Endothelial cell of umbilical vein (primary cell): Measurements from ENCODE around the gene PLPP7. TPM values are rescaled to one million over a fixed set of nuclear protein-coding genes. Genes with fewer than 3 reads are reported as not detected.
A peak's percentile ranks its signal among the peaks of the same experiment; 100 is the strongest.

Source experiments
- BruUV-seq: library from RNA; stranded (reverse); fragments of 400-500 nt; replicated peaks from 2 replicates; lab custom pipeline; 2021; lab: Mats Ljungman, UMichigan
- CTCF ChIA-PET: fragments of 300-600, 350-600 bp; sonication (Branson Sonifier 250); formaldehyde crosslinking; loops from one replicate; lab custom pipeline; 2021; ENCODE audit warnings: antibody characterized with exemption, inconsistent platforms; lab: Charles Lee
- POLR2A ChIA-PET: fragments of 300-600, 350-600 bp; sonication (Branson Sonifier 250); formaldehyde crosslinking; loops from one replicate; lab custom pipeline; 2021; ENCODE audit warnings: antibody characterized with exemption, inconsistent platforms; lab: Charles Lee
- DNase-seq: peaks from one replicate; pipeline ENCODE4 v3.0.0-alpha.2; 2011; ENCODE audit warnings: low read depth, low spot score
- FAIRE-seq: peaks from 2 replicates; lab custom pipeline; 2011; peaks lifted over from hg19 to GRCh38; lab: Jason Lieb, UNC
- H2AFZ ChIP-seq: 2 replicates; pipeline ENCODE4 v1.6.0; 2012; ENCODE audit warnings: low read depth, low read length, control low read depth, inconsistent platforms
- H3K27ac ChIP-seq: 2 replicates; pipeline ENCODE4 v1.5.1; 2011; ENCODE audit warnings: low read depth, mild to moderate bottlenecking, control low read depth, low read length, moderate library complexity; ENCODE audit not compliant: insufficient read depth
- H3K27me3 ChIP-seq, 2 experiments: 2 replicates each; pipeline versions ENCODE4 v1.6.0 to v1.6.1; 2011; ENCODE audit warnings: low read length in 2 of 2, mixed read lengths in 1 of 2; ENCODE audit not compliant: control insufficient read depth in 2 of 2, insufficient read depth in 2 of 2
- H3K36me3 ChIP-seq, 2 experiments: 2 replicates in 1 of 2; 3 replicates in 1 of 2; pipeline ENCODE4 v1.5.1; 2011; ENCODE audit warnings: low read length in 2 of 2, mild to moderate bottlenecking in 1 of 2, moderate library complexity in 1 of 2; ENCODE audit not compliant: control insufficient read depth in 2 of 2, insufficient read depth in 2 of 2; ENCODE audit errors: extremely low read depth in 1 of 2
- H3K4me1 ChIP-seq: 3 replicates; pipeline ENCODE4 v1.5.1; 2011; ENCODE audit warnings: mild to moderate bottlenecking, low read length; ENCODE audit not compliant: control insufficient read depth, insufficient read depth; ENCODE audit errors: extremely low read depth
- H3K4me2 ChIP-seq: 2 replicates; pipeline ENCODE4 v1.6.1; 2011; ENCODE audit warnings: low read length, control low read depth, mixed read lengths; ENCODE audit not compliant: insufficient read depth
- H3K4me3 ChIP-seq, 3 experiments: fragments of 200-600 bp in 1 of 3; sonication (generic), shearing (Covaris generic) in 1 of 3; replicated peaks in 1 of 3; 2 replicates each; pipeline ENCODE4 v1.5.1; 2011 to 2016; ENCODE audit warnings: control low read depth in 3 of 3, low read length in 3 of 3, mild to moderate bottlenecking in 2 of 3, inconsistent platforms in 1 of 3, low read depth in 1 of 3, moderate library complexity in 1 of 3; ENCODE audit not compliant: insufficient read depth in 1 of 3
- H3K79me2 ChIP-seq: 2 replicates; pipeline ENCODE4 v1.6.0; 2012; ENCODE audit warnings: low read length, inconsistent platforms; ENCODE audit not compliant: control insufficient read depth, insufficient read depth
- H3K9ac ChIP-seq: replicated peaks from 2 replicates; pipeline ENCODE3; 2011; ENCODE audit warnings: low read length, control low read depth; ENCODE audit not compliant: insufficient read depth; ENCODE audit errors: extremely low read depth
- H3K9me1 ChIP-seq: replicated peaks from 3 replicates; pipeline ENCODE4 v1.6.0; 2011; ENCODE audit warnings: mild to moderate bottlenecking, low read length; ENCODE audit not compliant: control insufficient read depth, insufficient read depth; ENCODE audit errors: extremely low read depth
- H3K9me3 ChIP-seq: replicated peaks from 2 replicates; pipeline ENCODE4 v1.5.1; 2012; ENCODE audit warnings: low read length, inconsistent platforms; ENCODE audit not compliant: control insufficient read depth, insufficient read depth
- H4K20me1 ChIP-seq: replicated peaks from 2 replicates; pipeline ENCODE3; 2011; ENCODE audit warnings: mild to moderate bottlenecking, low read length; ENCODE audit not compliant: control insufficient read depth, insufficient read depth; ENCODE audit errors: extremely low read depth
- CTCF ChIP-seq, 2 donors: IDR thresholded peaks; 1 replicate in 1 of 2; 2 replicates in 1 of 2; pipeline ENCODE4 v1.5.1; 2011; ENCODE audit warnings: low read length in 2 of 2, mild to moderate bottlenecking in 2 of 2, moderate library complexity in 2 of 2, control low read depth in 1 of 2, inconsistent platforms in 1 of 2, low read depth in 1 of 2; ENCODE audit not compliant: insufficient read depth in 1 of 2; ENCODE audit errors: extremely low read depth in 1 of 2
- EZH2 ChIP-seq: IDR thresholded peaks from 2 replicates; pipeline ENCODE4 v1.6.1; 2012; ENCODE audit warnings: borderline replicate concordance, low read depth, mild to moderate bottlenecking, moderate library complexity, low read length, inconsistent platforms; ENCODE audit not compliant: severe bottlenecking
- FOS ChIP-seq: IDR thresholded peaks from 2 replicates; pipeline ENCODE4 v1.6.1; 2011; ENCODE audit warnings: mild to moderate bottlenecking, low read length, moderate library complexity, borderline replicate concordance; ENCODE audit not compliant: insufficient read depth
- GATA2 ChIP-seq: IDR thresholded peaks from 2 replicates; pipeline ENCODE4 v1.7.0; 2011; ENCODE audit warnings: low read depth, mild to moderate bottlenecking, moderate library complexity, mixed read lengths, low read length; ENCODE audit not compliant: insufficient read length, insufficient read depth
- JUN ChIP-seq: IDR thresholded peaks from 2 replicates; pipeline ENCODE4 v1.6.1; 2011; ENCODE audit warnings: borderline replicate concordance, low read depth; ENCODE audit not compliant: insufficient read length, insufficient read depth
- MAX ChIP-seq: IDR thresholded peaks from 2 replicates; pipeline ENCODE4 v1.6.1; 2011; ENCODE audit not compliant: insufficient read depth, insufficient read length
- MYC ChIP-seq: IDR thresholded peaks from one replicate; pipeline ENCODE4 v1.6.1; 2011; ENCODE audit warnings: mild to moderate bottlenecking, low read depth, low read length
- POLR2A ChIP-seq: IDR thresholded peaks from 2 replicates; pipeline ENCODE4 v1.6.1; 2012; ENCODE audit warnings: low read depth, mild to moderate bottlenecking, control low read depth, low read length
- POLR2AphosphoS5 ChIP-seq: IDR thresholded peaks from 2 replicates; pipeline ENCODE4 v1.6.1; 2012; ENCODE audit warnings: low read depth, mild to moderate bottlenecking, control low read depth, low read length, moderate library complexity; ENCODE audit not compliant: insufficient read depth
- dilution Hi-C: fragments of 300-500 bp; cut with MboI; formaldehyde crosslinking; loops from one replicate; pipeline ENCODE4 v1.15.0; 2019; ENCODE audit warnings: low sequenced_read_pairs; ENCODE audit not compliant: extremely low pct_ligation_motif_present
- intact Hi-C: fragments of 100-400 bp; cut with micrococcal nuclease; formaldehyde crosslinking; loops from one replicate; pipeline ENCODE4 v1.10.0; 2022
- polyA plus RNA-seq, 4 experiments: library from polyadenylated mRNA; depleted of rRNA in 3 of 4; stranded (reverse) in 3 of 4; unstranded in 1 of 4; fragments of >200 nt; gene quantifications; 2 replicates each; pipeline versions ENCODE4 v1.2.1 to v1.2.3, GENCODE V29; 2011 to 2012; ENCODE audit warnings: missing spikeins in 1 of 4
- total RNA-seq: library from RNA; stranded (reverse); gene quantifications from 2 replicates; pipeline ENCODE4 v1.2.3, GENCODE V29; 2021

Gene PLPP7
- total and polyA plus RNA-seq, 2 donors (not counting 3 experiments of a cell fraction or from before 2014, with no cell fraction given) = 2.1 to 2.7 TPM

- TF ChIP-seq EZH2 (no peak), MYC (no peak), JUN (no peak), GATA2 (no peak), CTCF (IDR thresholded peaks at IDR 0.05; ENCODE audit: extremely low read depth in 1 of 2, insufficient read depth in 1 of 2, low read depth in 1 of 2, low read length in 2 of 2) (no peak), POLR2A (no peak), MAX (no peak), POLR2AphosphoS5 (no peak), FOS (no peak)
- H2AFZ ChIP-seq = no peak overlapping the region
- BruUV-seq = no TSS peak
- intact Hi-C loops = no loop called here
- H3K9me3 ChIP-seq = no peaks in the 10 kb centered on the region
- H3K4me1 ChIP-seq = peaks cover 56% of the 10 kb centered on the region
- H3K4me2 ChIP-seq = no peak overlapping the region
- no peak overlapping the region for H3K9ac ChIP-seq
- peak overlapping the region in 1 of 3 experiments; percentile 4 for H3K4me3 ChIP-seq
- ChIA-PET POLR2A (no interaction called here), CTCF (interaction anchor here (1.4 to 3.0 kb wide), 4 partner anchors 15 to 65 kb away, joined by 4 to 11 read pairs (median 10); no protein-coding TSS in a partner anchor)
- peaks cover 0 to 3% of the 10 kb centered on the region in 2 experiments for H3K36me3 ChIP-seq
- dilution Hi-C loops = no loop called here
- H3K79me2 ChIP-seq = peaks cover 51% of the 10 kb centered on the region
- no peaks in the 10 kb centered on the region for H3K9me1 ChIP-seq
- FAIRE-seq = no peak
- no peaks in the 10 kb centered on the region for H3K27me3 ChIP-seq
- DNase-seq = no peak
- H3K27ac ChIP-seq = no peak overlapping the region
- no peaks in the 10 kb centered on the region for H4K20me1 ChIP-seq
Observed at GRCh38 chr9:131272212-131272611, 17.3 kb upstream of the PLPP7 start.
